B cell (primary cell): ENCODE data around the gene GLTP. TPM values are rescaled to one million over a fixed set of nuclear protein-coding genes. Genes with fewer than 3 reads are reported as not detected.

ENCODE experiments used
- ATAC-seq: fragments of 200-7000 bp; cut with Tn5 transposase; one replicate; pipeline ENCODE4 v1.10.0; 2021; ENCODE audit warnings: low read depth, mild to moderate bottlenecking, moderate number of reproducible peaks, moderate library complexity
- CTCF ChIA-PET: fragments of 350-600 bp; sonication (Branson Sonifier 250); formaldehyde crosslinking; loops from one replicate; lab custom pipeline; 2021; ENCODE audit warnings: antibody characterized with exemption, inconsistent platforms; lab: Charles Lee
- POLR2A ChIA-PET: fragments of 350-600 bp; sonication (Branson Sonifier 250); formaldehyde crosslinking; loops from one replicate; lab custom pipeline; 2021; ENCODE audit warnings: antibody characterized with exemption; lab: Charles Lee
- DNase-seq: peaks from one replicate; pipeline ENCODE4 v3.0.0; 2013
- H2AFZ ChIP-seq: 2 replicates; pipeline ENCODE4 v1.6.1; 2012; ENCODE audit warnings: mild to moderate bottlenecking, low read depth, low read length; ENCODE audit not compliant: insufficient read depth, poor library complexity, severe bottlenecking
- H3K27ac ChIP-seq, 2 donors: 1 replicate in 1 of 2; 2 replicates in 1 of 2; pipeline ENCODE4 v1.5.1; 2012 to 2013; ENCODE audit warnings: low read length in 2 of 2, mild to moderate bottlenecking in 2 of 2, moderate library complexity in 1 of 2
- H3K27me3 ChIP-seq, 4 experiments: fragments of 200-600 bp in 1 of 4; sonication (generic) in 1 of 4; replicated peaks in 1 of 4; 1 replicate in 2 of 4; 2 replicates in 2 of 4; pipeline versions ENCODE4 v1.6.1 to v1.7.0; 2013 to 2016; ENCODE audit warnings: low read length in 3 of 4, mild to moderate bottlenecking in 2 of 4, mixed read lengths in 1 of 4, moderate library complexity in 1 of 4; ENCODE audit not compliant: insufficient read depth in 4 of 4, control insufficient read depth in 3 of 4; ENCODE audit errors: control extremely low read depth in 1 of 4
- H3K36me3 ChIP-seq, 2 experiments: replicated peaks in 1 of 2; 1 replicate in 1 of 2; 2 replicates in 1 of 2; pipeline versions ENCODE4 v1.6.1 to v1.7.1; 2013; ENCODE audit warnings: low read length in 1 of 2; ENCODE audit not compliant: insufficient read depth in 2 of 2, control insufficient read depth in 1 of 2; ENCODE audit errors: control extremely low read depth in 1 of 2, extremely low read depth in 1 of 2
- H3K4me1 ChIP-seq, 2 donors: fragments of 200-600 bp in 1 of 2; sonication (generic) in 1 of 2; 1 replicate in 1 of 2; 2 replicates in 1 of 2; pipeline versions ENCODE4 v1.5.1 to v1.6.1; 2013 to 2017; ENCODE audit warnings: low read length in 2 of 2; ENCODE audit not compliant: control insufficient read depth in 2 of 2, insufficient read depth in 2 of 2
- H3K4me2 ChIP-seq: replicated peaks from 2 replicates; pipeline ENCODE3; 2012; ENCODE audit warnings: mild to moderate bottlenecking, low read depth, low read length; ENCODE audit not compliant: poor library complexity, severe bottlenecking
- H3K4me3 ChIP-seq, 5 experiments: fragments of 200-600 bp in 1 of 5; sonication (generic) in 1 of 5; 1 replicate in 3 of 5; 2 replicates in 2 of 5; pipeline versions ENCODE4 v1.5.1 to v1.7.0; 2011 to 2016; ENCODE audit warnings: low read length in 4 of 5, mild to moderate bottlenecking in 4 of 5, low read depth in 2 of 5, control low read depth in 1 of 5, moderate library complexity in 1 of 5; ENCODE audit not compliant: insufficient read depth in 1 of 5; ENCODE audit errors: control extremely low read depth in 1 of 5, extremely low read depth in 1 of 5
- H3K79me2 ChIP-seq: fragments of 200-600 bp; sonication (generic); one replicate; pipeline ENCODE4 v1.6.0; 2016; ENCODE audit warnings: low read length; ENCODE audit not compliant: control insufficient read depth, insufficient read depth
- H3K9ac ChIP-seq: fragments of 200-600 bp; sonication (generic); 2 replicates; pipeline ENCODE4 v1.6.1; 2017; ENCODE audit warnings: mild to moderate bottlenecking, low read length, moderate library complexity
- H3K9me3 ChIP-seq, 3 donors: one replicate each; pipeline versions ENCODE4 v1.6.1 to v1.7.1; 2013; ENCODE audit warnings: low read length in 2 of 3; ENCODE audit not compliant: control insufficient read depth in 2 of 3, insufficient read depth in 1 of 3; ENCODE audit errors: control extremely low read depth in 1 of 3
- H4K20me1 ChIP-seq: 2 replicates; pipeline ENCODE4 v1.6.0; 2012; ENCODE audit warnings: mild to moderate bottlenecking, low read length; ENCODE audit not compliant: insufficient read depth, control insufficient read depth, poor library complexity, severe bottlenecking
- H3K27ac Mint-ChIP-seq: one replicate; pipeline ENCODE4 v1.8.0; 2021; ENCODE audit warnings: mixed read lengths
- H3K27me3 Mint-ChIP-seq: one replicate; pipeline ENCODE4 v1.8.0; 2021; ENCODE audit warnings: mixed read lengths
- H3K4me1 Mint-ChIP-seq: one replicate; pipeline ENCODE4 v1.8.0; 2021; ENCODE audit warnings: mixed read lengths
- H3K4me3 Mint-ChIP-seq: one replicate; pipeline ENCODE4 v1.8.0; 2021; ENCODE audit warnings: mixed read lengths
- H3K9me3 Mint-ChIP-seq: one replicate; pipeline ENCODE4 v1.8.0; 2022; ENCODE audit warnings: mixed read lengths; ENCODE audit not compliant: insufficient read depth
- CTCF ChIP-seq: fragments of 200-600 bp; IDR thresholded peaks from one replicate; pipeline ENCODE4 v1.8.0; 2022; ENCODE audit warnings: antibody characterized with exemption, mild to moderate bottlenecking
- EZH2 ChIP-seq: IDR thresholded peaks from 2 replicates; pipeline ENCODE4 v1.6.1; 2012; ENCODE audit warnings: borderline replicate concordance, low read depth, mild to moderate bottlenecking, moderate library complexity, low read length; ENCODE audit not compliant: insufficient read depth, poor library complexity, severe bottlenecking
- WGBS: methylation state at CpG from one replicate; pipeline ENCODE4 v1.1.5; 2013; ENCODE audit warnings: missing lambda C conversion rate; ENCODE audit not compliant: insufficient coverage; 5-methylcytosine and 5-hydroxymethylcytosine counted together
- intact Hi-C: fragments of 100-400 bp; cut with micrococcal nuclease; formaldehyde crosslinking; loops from one replicate; pipeline ENCODE4 v1.10.0; 2022
- polyA plus RNA-seq: library from polyadenylated mRNA; depleted of rRNA; stranded (reverse); fragments of >200 nt; gene quantifications from 2 replicates; pipeline ENCODE4 v1.2.3, GENCODE V29; 2012
- total RNA-seq, 2 donors: library from RNA; stranded (reverse); fragments of 120-200 nt in 1 of 2; gene quantifications; 1 replicate in 1 of 2; 2 replicates in 1 of 2; pipeline versions ENCODE4 v1.2.3 to v1.2.4, GENCODE V29; 2013 to 2022

GLTP gene
- total and polyA plus RNA-seq, 2 donors (not counting 1 experiment from before 2014, with no cell fraction given): 18.7 to 24.9 TPM

- ChIA-PET POLR2A (no interaction called here), CTCF (interaction anchor here (0.6 kb wide), 1 partner anchor 79 kb away, joined by 3 read pairs; no protein-coding TSS in a partner anchor)
- Histone ChIP-seq H3K36me3 (no peaks in the 10 kb centered on the region), H3K27me3 (no peaks in the 10 kb centered on the region), H3K27ac (no peak overlapping the region), H3K9me3 (no peaks in the 10 kb centered on the region), H2AFZ (no peak overlapping the region), H4K20me1 (peaks cover 1% of the 10 kb centered on the region), H3K4me2 (no peak overlapping the region), H3K4me1 (peaks cover 31 to 34% of the 10 kb centered on the region in 2 donors), H3K4me3 (no peak overlapping the region), H3K9ac (no peak overlapping the region), H3K79me2 (peaks cover 18% of the 10 kb centered on the region)
- Mint-ChIP-seq H3K27ac (no peak overlapping the region), H3K27me3 (no peaks in the 10 kb centered on the region), H3K4me1 (peaks cover 39% of the 10 kb centered on the region), H3K4me3 (no peak overlapping the region), H3K9me3 (no peaks in the 10 kb centered on the region)
- no peak for DNase-seq
- TF ChIP-seq CTCF: no peak
- TF ChIP-seq EZH2: no peak
- WGBS: 75% methylated on average over 4 of the region's 4 CpGs
- ATAC-seq: no peak
- intact Hi-C loops: loop anchor here (10.0 kb wide), 2 partner anchors 111 to 161 kb away; partner anchors contain the start of genes ANKRD13A, C12orf76 and GIT2
Measured at GRCh38 chr12:109883461-109883860, 3.1 kb upstream of the GLTP start.

- no peak for ATAC-seq
- H3K4me2 ChIP-seq: no peak overlapping the region
- TF ChIP-seq CTCF: no peak
- peaks cover 40% of the 10 kb centered on the region for H3K4me1 Mint-ChIP-seq
- DNase-seq: no peak
- peaks cover 35% of the 10 kb centered on the region for H3K79me2 ChIP-seq
- H3K27me3 Mint-ChIP-seq: no peaks in the 10 kb centered on the region
- peak overlapping the region; percentile 83 for H3K4me3 Mint-ChIP-seq
- H3K27me3 ChIP-seq: no peaks in the 10 kb centered on the region
- H3K9me3 ChIP-seq: no peaks in the 10 kb centered on the region
- H3K4me3 ChIP-seq: no peak overlapping the region
- no peak overlapping the region for H3K27ac Mint-ChIP-seq
- ChIA-PET CTCF (interaction anchor here (0.7 to 2.4 kb wide), 4 partner anchors 9 to 550 kb away, joined by 3 to 12 read pairs (median 7); no protein-coding TSS in a partner anchor), POLR2A (interaction anchor here (0.6 kb wide), 1 partner anchor 13 kb away, joined by 4 read pairs; no protein-coding TSS in a partner anchor)
- H3K4me1 ChIP-seq: peaks cover 22 to 30% of the 10 kb centered on the region in 2 donors
- H3K9me3 Mint-ChIP-seq: no peaks in the 10 kb centered on the region
- peak overlapping the region; percentile 92 for H2AFZ ChIP-seq
- WGBS: 100% methylated on average over 2 of the region's 2 CpGs
- peaks cover 11% of the 10 kb centered on the region for H4K20me1 ChIP-seq
- H3K27ac ChIP-seq: no peak overlapping the region
- H3K36me3 ChIP-seq: no peaks in the 10 kb centered on the region
- H3K9ac ChIP-seq: no peak overlapping the region
- intact Hi-C loops: loop anchor here (2.0 to 10.0 kb wide), 3 partner anchors 19 to 163 kb away; partner anchors contain the start of genes ANKRD13A, C12orf76, GIT2 and TCHP
Measured at GRCh38 chr12:109881752-109882151, 1.4 kb upstream of the GLTP start.
